GM21390 (cell line): ENCODE measurements around the gene LAMB4.

Experiments
- ATAC-seq: cut with Tn5 transposase; IDR thresholded peaks from one replicate; pipeline ENCODE4 v1.9.1; 2021; ENCODE audit not compliant: unreplicated experiment

Gene LAMB4

GRCh38 chr7:108016841-108017775 lies 113.1 kb downstream of the LAMB4 start:
- no peak for ATAC-seq

- no peak for ATAC-seq
Observed at GRCh38 chr7:108015740-108016139, 114.4 kb downstream of the LAMB4 start.

- ATAC-seq, result no peak
Observed at GRCh38 chr7:108014747-108015682, 115.1 kb downstream of the LAMB4 start.

GRCh38 chr7:108014215-108014614 lies 115.9 kb downstream of the LAMB4 start:
- no peak for ATAC-seq

GRCh38 chr7:108012499-108013430 lies 117.4 kb downstream of the LAMB4 start:
- ATAC-seq, result no peak

- ATAC-seq, result no peak
Observed at GRCh38 chr7:108010377-108010776, 119.8 kb downstream of the LAMB4 start.

GRCh38 chr7:108009873-108010272 lies 120.3 kb downstream of the LAMB4 start:
- ATAC-seq, result no peak

GRCh38 chr7:108008827-108009226 lies 121.3 kb downstream of the LAMB4 start:
- no peak for ATAC-seq

GRCh38 chr7:108008240-108008639 lies 121.9 kb downstream of the LAMB4 start:
- ATAC-seq, result no peak

GRCh38 chr7:108007762-108008161 lies 122.4 kb downstream of the LAMB4 start:
- ATAC-seq, result no peak

- no peak for ATAC-seq
Observed at GRCh38 chr7:108007261-108007660, 122.9 kb downstream of the LAMB4 start.

- ATAC-seq, result no peak
Observed at GRCh38 chr7:108004220-108005142, 125.7 kb downstream of the LAMB4 start.

- ATAC-seq, result no peak
Observed at GRCh38 chr7:108003599-108003935, 126.6 kb downstream of the LAMB4 start.

- no peak for ATAC-seq
Observed at GRCh38 chr7:108002726-108003598, 127.2 kb downstream of the LAMB4 start, which contains the start of gene LAMB1. TSS of gene LAMB1 (minus strand) at chr7:108003161. CDS start at chr7:108002885, 276 bp downstream.

GRCh38 chr7:108001764-108002725 lies 128.1 kb downstream of the LAMB4 start:
- no peak for ATAC-seq

- ATAC-seq, result no peak
Observed at GRCh38 chr7:108000875-108001763, 129.0 kb downstream of the LAMB4 start.
